OCI-LY3 (cell line): ENCODE measurements around the gene LHFPL2.

Experiments
- H2AFZ ChIP-seq: fragments of 200-600, 300-600 bp; shearing (Covaris generic); 2 replicates; pipeline ENCODE4 v1.6.0; 2014; ENCODE audit warnings: antibody characterized with exemption, low read depth, low read length
- H3K27ac ChIP-seq: fragments of 200-600, 300-600 bp; sonication (generic); 2 replicates; pipeline ENCODE4 v1.5.1; 2014; ENCODE audit warnings: mild to moderate bottlenecking, low read length, moderate library complexity, mixed read lengths
- H3K27me3 ChIP-seq: fragments of 200-600, 300-600 bp; sonication (generic); 2 replicates; pipeline ENCODE4 v1.6.1; 2014; ENCODE audit warnings: low read depth, low read length, mixed read lengths
- H3K36me3 ChIP-seq: fragments of 200-600, 300-600 bp; sonication (generic); replicated peaks from 2 replicates; pipeline ENCODE3; 2014; ENCODE audit warnings: low read depth, low read length, mixed read lengths
- H3K4me1 ChIP-seq: fragments of 300-600, 200-600 bp; sonication (generic); 2 replicates; pipeline ENCODE4 v1.6.1; 2014; ENCODE audit warnings: low read length, mixed read lengths
- H3K4me2 ChIP-seq: fragments of 200-600, 300-600 bp; sonication (generic); 2 replicates; pipeline ENCODE4 v1.6.1; 2014; ENCODE audit warnings: low read length, mixed read lengths
- H3K4me3 ChIP-seq: fragments of 300-600, 200-600 bp; sonication (generic); 2 replicates; pipeline ENCODE4 v1.5.1; 2014; ENCODE audit warnings: antibody characterized with exemption, mild to moderate bottlenecking, low read length, moderate library complexity
- H3K79me2 ChIP-seq: fragments of 300-600, 200-600 bp; shearing (Covaris generic); 2 replicates; pipeline ENCODE4 v1.6.1; 2014; ENCODE audit warnings: mild to moderate bottlenecking, low read length, mixed read lengths
- H3K9ac ChIP-seq: fragments of 300-600, 200-600 bp; shearing (Covaris generic); 2 replicates; pipeline ENCODE4 v1.6.0; 2014; ENCODE audit warnings: mild to moderate bottlenecking, low read length, moderate library complexity
- H3K9me3 ChIP-seq: fragments of 200-600, 300-600 bp; shearing (Covaris generic); 2 replicates; pipeline ENCODE4 v1.6.1; 2014; ENCODE audit warnings: low read length, mixed read lengths; ENCODE audit not compliant: insufficient read depth
- H4K20me1 ChIP-seq: fragments of 200-600, 300-600 bp; sonication (generic); 2 replicates; pipeline ENCODE4 v1.6.1; 2016; ENCODE audit warnings: low read length, mixed read lengths; ENCODE audit not compliant: insufficient read depth
- CTCF ChIP-seq: fragments of 200-600, 300-600 bp; sonication (generic); IDR thresholded peaks from 2 replicates; pipeline ENCODE4 v1.5.1; 2014; ENCODE audit warnings: antibody characterized with exemption, low read length, low read depth
- EZH2phosphoT487 ChIP-seq: fragments of 200-600 bp; shearing (Covaris generic); IDR thresholded peaks from 2 replicates; pipeline ENCODE4 v1.6.1; 2018; ENCODE audit warnings: antibody characterized with exemption, mixed run types, low read depth

The LHFPL2 gene

GRCh38 chr5:78661691-78662090 lies 13.1 kb upstream of the LHFPL2 start:
- Histone ChIP-seq H3K4me2 (no peak overlapping the region), H3K79me2 (no peaks in the 10 kb centered on the region), H3K36me3 (no peaks in the 10 kb centered on the region)

DNA sequence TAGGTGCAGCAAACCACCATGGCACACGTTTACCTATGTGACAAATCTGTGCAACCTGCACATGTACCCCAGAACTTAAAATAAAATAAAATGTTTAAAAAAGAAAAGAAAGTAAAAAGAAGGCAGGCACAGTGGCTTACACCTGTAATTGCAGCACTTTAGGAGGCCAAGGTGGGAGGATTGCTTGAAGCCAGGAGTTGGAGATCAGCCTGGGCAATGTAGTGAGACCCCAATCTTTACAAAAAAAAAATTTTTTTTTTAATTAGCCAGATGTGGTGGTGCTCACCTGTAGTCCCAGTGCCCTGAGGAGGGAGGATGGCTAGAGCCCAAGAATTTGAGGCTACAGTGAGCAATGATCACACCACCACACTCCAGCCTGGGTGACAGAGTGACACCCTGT lies 12.5 kb upstream of the LHFPL2 start:
- TF ChIP-seq CTCF (no peak), EZH2phosphoT487 (no peak)
- H3K4me3 ChIP-seq, result no peak overlapping the region
- H3K27me3 ChIP-seq, result no peaks in the 10 kb centered on the region
- no peak overlapping the region for H3K9ac ChIP-seq
- H3K79me2 ChIP-seq, result no peaks in the 10 kb centered on the region
- no peaks in the 10 kb centered on the region for H3K9me3 ChIP-seq
- H2AFZ ChIP-seq, result no peak overlapping the region
- H3K4me2 ChIP-seq, result no peak overlapping the region
- no peak overlapping the region for H3K27ac ChIP-seq
- H3K4me1 ChIP-seq, result peaks cover 4% of the 10 kb centered on the region
- H4K20me1 ChIP-seq, result no peaks in the 10 kb centered on the region
- no peaks in the 10 kb centered on the region for H3K36me3 ChIP-seq

More at GRCh38 chr5:78661691-78662090, 13.1 kb upstream of the LHFPL2 start:
- Histone ChIP-seq H3K4me1 (peaks cover 4% of the 10 kb centered on the region), H3K9ac (no peak overlapping the region), H4K20me1 (no peaks in the 10 kb centered on the region), H3K4me3 (no peak overlapping the region), H3K27me3 (no peaks in the 10 kb centered on the region), H3K27ac (no peak overlapping the region), H3K9me3 (no peaks in the 10 kb centered on the region), H2AFZ (no peak overlapping the region)
- no peak for TF ChIP-seq EZH2phosphoT487
- no peak for TF ChIP-seq CTCF

GRCh38 chr5:78660401-78660800 lies 11.8 kb upstream of the LHFPL2 start:
- H3K9ac ChIP-seq, result no peak overlapping the region
- no peaks in the 10 kb centered on the region for H3K27me3 ChIP-seq
- no peak overlapping the region for H3K27ac ChIP-seq
- H3K79me2 ChIP-seq, result no peaks in the 10 kb centered on the region
- H2AFZ ChIP-seq, result no peak overlapping the region
- H3K36me3 ChIP-seq, result no peaks in the 10 kb centered on the region
- TF ChIP-seq EZH2phosphoT487, result no peak
- no peak for TF ChIP-seq CTCF
- H3K9me3 ChIP-seq, result no peaks in the 10 kb centered on the region
- H3K4me3 ChIP-seq, result no peak overlapping the region
- no peaks in the 10 kb centered on the region for H4K20me1 ChIP-seq
- H3K4me1 ChIP-seq, result peaks cover 4% of the 10 kb centered on the region
- H3K4me2 ChIP-seq, result no peak overlapping the region

DNA sequence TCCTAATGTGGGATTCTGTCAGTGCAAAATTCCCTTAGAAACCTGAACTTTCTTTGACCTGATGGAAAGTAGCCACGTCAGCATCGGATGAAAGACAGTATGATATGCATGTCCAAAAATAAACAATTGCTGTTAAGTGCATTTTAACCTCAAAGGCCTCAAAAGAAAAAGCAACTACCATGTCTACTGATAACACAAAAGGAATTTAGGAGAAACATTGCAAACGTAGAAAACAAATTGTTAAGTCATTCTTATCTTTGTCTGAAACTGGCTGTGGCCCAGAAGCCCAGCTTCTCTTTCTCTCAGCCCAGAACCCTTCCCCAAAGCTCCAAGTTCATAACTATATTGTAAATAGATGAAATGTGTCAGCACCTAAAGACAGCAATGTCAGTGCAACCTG lies 11.1 kb upstream of the LHFPL2 start:
- no peak overlapping the region for H3K4me3 ChIP-seq
- no peaks in the 10 kb centered on the region for H3K27me3 ChIP-seq
- no peak overlapping the region for H2AFZ ChIP-seq
- TF ChIP-seq EZH2phosphoT487 (no peak), CTCF (no peak)
- H4K20me1 ChIP-seq, result no peaks in the 10 kb centered on the region
- no peak overlapping the region for H3K4me2 ChIP-seq
- peaks cover 4% of the 10 kb centered on the region for H3K4me1 ChIP-seq
- no peaks in the 10 kb centered on the region for H3K36me3 ChIP-seq
- no peak overlapping the region for H3K27ac ChIP-seq
- no peaks in the 10 kb centered on the region for H3K9me3 ChIP-seq
- no peaks in the 10 kb centered on the region for H3K79me2 ChIP-seq
- H3K9ac ChIP-seq, result no peak overlapping the region
